LHCN-M2 (cell line): ENCODE measurements around the gene NFAT5. TPM values are rescaled to one million over a fixed set of nuclear protein-coding genes. Genes with fewer than 3 reads are reported as not detected.
A peak's percentile ranks its signal among the peaks of the same experiment; 100 is the strongest.
"Not testable (repeated sequence)": the region's sequence is repeated elsewhere in the genome, so short reads cannot be mapped to it uniquely, and the experiment has no call there.

Source experiments
- DNase-seq: peaks from one replicate; pipeline ENCODE4 v3.0.0-alpha.2; 2012; ENCODE audit warnings: low read depth
- total RNA-seq: library from RNA; depleted of rRNA; stranded (reverse); fragments of >200 nt; gene quantifications from 2 replicates; pipeline ENCODE4 v1.2.3, GENCODE V29; 2014

NFAT5 gene
- total RNA-seq, 1 experiment from 2014 or later: 12.6 TPM

DNA sequence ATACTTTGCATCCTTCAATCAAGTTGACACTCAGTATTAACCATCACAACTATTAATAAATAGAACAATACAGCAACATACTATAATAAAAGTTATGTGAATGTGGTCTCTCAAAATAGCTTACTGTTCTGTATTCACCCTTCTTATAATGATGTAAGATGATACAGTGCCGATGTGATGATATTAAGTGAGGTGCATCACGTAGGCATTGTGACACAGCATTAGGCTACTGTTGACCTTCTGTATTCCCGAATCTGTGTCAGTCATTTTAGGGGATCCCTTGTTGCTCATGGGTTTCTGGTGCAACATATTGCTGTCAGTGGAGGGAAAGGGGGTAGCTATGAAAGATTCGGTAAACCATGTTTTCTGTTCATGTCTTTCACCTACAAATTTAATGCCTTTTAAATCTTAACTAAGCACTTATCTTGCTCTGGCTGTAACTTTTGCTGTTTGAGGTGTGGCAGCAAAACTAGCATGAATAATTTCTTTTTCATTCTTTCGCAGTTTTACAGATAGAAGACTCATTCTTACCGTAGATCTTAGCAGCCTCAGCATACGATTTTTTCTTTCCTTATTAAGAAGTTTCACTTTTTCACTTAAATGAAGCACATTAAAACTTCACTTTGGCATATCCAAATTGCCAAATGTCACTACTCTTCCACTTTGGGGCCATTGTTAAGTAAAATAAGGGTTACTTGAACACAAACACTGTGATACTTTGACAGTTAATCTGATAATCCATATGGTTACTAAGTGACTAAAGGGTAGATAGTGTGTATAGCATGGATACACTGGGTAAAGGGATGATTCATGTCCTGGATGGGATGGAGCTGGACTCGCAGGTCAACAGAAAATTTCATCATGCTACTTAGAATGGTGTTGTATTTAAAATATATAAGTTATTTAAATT, 29.6 kb downstream of the NFAT5 start:
- peak; percentile 48 for DNase-seq

DNA sequence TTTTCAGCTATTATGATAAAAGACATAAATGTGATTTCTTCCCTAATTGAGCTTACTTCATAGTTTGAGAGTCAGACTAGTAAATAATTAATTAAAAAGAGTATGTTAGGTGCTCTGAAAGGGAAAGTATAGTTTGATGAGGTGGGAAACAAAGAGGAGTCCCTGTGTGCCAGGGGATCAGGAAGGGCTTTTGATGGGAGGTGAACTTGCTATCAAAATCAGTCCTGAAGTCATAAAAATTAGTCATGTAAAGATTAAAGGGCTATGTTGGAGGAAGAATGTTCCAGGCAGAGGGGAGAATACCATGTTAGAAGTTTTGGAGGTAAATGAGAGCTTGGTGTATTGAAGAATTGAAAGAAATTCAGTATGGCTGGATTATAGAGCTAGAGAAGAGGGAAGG, 31.0 kb downstream of the NFAT5 start:
- no peak for DNase-seq

DNA sequence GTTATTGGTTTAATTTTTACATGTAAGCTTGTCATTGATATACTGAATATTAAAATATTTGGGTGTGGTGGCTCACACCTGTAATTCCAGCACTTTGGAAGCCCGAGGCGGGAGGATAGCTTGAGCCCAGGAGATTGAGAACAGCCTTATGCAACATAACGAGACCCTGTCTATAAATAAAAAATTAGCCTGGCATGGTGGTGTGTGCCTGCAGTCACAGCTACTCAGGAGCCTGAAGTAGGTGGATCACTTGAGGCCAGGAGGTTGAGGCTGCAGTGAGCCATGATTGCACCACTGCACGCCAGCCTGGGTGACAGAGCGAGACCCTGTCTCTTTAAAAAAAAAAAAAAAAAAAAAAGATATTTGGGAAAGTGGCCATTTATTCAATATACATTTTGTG, 32.3 kb downstream of the NFAT5 start:
- DNase-seq: no peak

DNA sequence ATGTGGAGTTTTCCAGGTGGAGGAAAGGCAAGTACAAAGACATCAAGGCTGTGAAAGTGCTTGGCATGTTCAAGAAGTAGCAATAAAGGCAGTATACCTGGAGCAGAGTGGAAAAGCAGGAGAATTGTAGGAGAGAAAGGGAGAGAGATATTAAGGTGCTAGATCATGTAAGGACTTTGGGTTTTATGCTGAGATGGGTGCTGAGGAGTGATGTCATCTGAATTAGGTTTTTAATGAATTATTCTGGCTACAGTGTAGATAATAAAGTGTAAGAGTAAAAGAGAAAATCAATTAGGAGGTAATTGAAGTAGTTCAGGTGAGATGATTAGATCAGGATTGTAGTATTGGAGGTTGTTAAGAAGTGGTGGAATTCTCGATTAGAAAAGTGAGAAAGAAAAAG, 34.0 kb downstream of the NFAT5 start:
- DNase-seq: no peak

DNA sequence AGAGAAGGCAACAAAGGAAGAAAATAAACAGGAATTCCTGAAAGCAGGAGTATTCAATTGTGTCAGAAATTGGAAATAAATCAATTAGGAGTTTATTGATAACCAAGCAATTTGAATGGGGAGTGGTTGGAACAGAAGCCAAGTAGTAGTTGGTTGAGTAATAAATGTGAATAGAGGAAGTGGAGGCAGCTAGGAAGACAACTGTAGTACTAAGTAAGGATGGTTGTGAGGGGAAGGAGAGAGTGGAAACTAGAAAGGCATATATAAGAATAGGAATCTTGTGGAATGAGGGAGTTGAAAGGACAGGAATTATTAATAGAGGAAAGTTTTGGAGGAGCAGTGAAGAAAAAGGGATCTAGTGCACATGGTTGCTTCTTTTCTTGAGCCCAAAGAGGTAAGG, 34.4 kb downstream of the NFAT5 start:
- DNase-seq: no peak

DNA sequence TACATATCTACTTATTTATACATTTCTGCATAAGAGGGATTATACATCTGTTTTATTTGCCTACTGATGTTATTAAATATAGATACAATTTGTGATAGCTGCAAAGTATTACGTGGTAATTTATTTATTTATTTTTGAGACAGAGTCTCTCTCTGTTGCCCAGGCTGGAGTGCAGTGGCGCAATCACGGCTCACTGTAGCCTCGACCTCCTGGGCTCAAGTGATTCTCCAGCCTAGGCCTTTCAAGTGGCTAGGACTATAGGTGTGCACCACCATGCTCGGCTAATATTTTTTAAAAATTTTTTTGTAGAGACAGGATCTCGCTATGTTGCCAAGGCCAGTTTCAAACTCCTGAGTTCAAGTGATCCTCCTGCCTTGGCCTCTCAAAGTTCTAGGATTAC, 35.5 kb downstream of the NFAT5 start:
- DNase-seq: no peak

DNA sequence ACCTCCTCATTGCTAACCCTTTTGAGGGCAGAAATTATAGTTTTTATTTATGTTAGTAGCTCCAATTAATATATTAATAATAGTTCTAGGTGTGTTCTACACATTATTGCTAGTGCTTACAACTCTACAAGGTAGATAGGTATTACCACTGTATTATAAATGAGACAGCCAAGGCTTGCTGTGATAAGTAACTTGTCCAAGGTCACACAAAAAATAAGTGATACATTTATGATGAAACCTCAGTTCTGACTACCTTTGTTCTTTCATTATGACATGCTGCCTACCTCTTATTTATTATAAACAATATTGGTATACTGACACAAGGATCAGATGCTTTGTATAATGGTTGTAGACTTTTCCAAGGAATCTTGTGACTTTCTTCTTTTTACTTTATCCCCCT, 41.2 kb downstream of the NFAT5 start:
- DNase-seq: no peak

DNA sequence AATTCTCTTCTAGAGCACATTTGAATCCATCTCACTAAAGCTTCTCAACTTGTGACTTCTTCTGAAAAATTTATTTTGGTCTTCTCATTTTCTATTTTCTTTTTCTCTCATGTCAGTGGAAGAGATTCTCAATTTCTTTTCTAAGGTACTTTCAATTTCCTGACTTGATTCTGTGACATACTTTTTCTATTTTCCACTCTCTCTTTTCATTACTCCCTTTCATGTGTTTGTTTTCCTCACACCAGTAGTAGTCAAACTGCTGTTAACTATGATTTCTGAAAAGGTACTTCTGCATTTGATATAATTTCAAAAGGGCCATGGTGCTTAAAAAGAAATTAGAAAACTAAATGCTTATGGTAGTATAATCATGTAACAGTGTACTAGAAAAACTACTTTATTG, 41.9 kb downstream of the NFAT5 start:
- DNase-seq: no peak

DNA sequence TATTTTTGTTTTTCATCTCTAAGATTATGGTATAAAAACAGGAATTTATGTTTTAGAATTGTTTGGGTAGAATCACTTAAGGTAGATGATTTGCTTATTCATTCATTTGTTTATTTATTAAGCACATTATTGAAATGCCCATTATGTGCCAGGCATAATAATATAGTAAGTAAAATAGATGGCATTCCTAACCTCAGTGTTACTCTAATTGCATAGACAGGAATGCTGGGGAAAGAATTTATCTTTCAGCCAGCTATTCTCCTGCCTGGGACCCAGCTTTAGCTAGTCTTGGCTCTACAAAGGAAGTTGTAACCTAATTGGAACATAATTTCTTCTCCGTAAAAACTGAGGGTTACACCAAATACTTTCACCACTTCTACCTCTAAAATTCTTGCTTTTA, 44.6 kb downstream of the NFAT5 start:
- DNase-seq: no peak

DNA sequence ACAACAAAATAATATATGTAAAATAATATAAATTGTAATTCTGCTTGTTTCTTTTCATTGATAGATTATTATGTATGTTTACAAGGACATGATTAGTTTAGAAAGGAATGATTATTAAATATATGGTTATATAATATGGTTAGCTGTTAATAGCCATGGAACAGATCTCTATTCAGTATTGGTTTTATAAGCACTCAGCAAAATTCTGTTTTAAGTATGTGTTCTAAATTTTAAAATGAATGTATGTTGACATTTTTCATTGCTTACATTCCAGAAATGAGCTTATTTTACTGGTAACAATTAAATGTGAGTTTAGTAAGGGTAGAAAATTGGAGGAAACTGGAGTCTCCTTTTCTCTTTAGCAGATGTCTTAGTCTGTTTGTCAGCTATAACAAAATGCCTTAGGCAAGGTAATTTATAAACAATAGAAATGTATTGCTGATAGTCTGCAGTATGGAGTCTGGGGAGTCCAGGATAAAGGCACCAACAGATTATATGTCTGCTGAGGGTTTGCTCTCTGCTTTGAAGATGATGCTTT, 45.4 kb downstream of the NFAT5 start:
- DNase-seq: no peak

DNA sequence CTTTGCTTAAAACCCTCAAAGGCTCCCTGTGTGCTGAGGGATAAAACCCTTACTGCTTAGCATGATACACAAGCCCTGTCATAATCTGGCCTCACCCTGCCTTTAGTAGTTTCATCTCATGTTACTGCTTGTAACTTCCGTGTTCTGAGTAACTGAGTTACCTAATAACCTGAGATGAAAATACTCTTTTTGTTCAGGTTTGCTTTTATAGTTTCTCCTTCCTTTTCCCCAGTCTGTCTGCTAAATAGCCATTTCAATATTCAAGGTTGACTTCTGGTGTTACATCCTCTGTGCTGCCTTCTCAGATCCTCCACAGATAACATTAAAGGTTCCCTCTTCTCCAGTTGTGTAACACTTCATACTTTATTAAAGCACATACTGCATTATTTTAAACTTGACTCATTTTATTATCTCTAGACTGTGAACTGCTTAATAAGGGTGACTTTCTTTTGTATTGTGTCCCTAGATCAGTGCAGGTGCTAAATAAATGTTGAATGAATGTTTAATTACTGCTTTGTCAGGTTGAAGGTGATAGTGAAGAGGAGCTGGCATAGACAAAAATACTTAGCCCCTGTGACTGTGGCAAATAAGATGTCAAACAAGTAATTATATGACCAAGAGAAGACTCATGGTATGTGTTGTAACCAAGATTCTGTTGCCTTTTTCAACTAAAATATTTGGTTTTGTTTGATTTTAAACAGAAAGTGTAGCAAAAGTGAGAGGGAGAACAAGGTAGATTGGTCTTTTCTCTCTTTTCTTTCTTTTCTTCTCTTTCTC, 47.8 kb downstream of the NFAT5 start:
- DNase-seq: peak; percentile 41

DNA sequence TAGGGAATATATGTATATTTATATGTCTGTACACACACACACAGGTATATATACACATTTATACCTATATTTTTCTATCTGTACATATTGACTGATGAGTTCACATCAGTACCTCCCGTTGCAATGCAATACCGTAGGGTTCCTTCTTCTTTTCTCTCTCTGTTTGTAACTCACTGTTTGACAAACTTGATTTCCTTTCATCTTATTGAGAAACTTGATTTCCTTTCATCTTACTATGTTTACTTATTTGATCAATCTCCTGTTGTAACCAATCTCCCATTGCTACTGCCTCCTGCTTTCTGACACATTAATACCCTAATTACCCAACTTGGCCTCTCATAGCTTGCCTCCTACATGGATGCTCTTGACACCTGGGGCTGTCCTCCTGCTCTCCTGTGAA, 49.8 kb downstream of the NFAT5 start:
- no peak for DNase-seq

DNA sequence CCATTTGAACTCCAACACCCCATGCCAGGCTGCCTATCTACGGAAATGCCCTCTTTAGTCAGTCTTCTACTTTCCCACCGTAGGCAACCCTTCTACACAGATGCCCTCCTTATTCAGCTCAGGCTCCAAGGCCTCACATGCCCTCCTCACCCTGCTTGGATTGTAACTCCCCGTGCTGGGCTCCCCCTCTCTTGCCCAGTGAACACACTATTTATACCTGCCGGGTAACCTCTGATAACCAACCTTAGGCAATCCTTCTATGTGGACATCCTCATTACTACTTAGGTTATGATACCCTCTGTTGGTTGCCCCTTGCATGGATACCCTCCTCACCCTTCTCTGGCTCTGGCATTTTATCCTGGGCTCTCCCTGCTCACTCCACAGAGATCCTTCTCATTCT, 50.3 kb downstream of the NFAT5 start:
- DNase-seq: no peak

DNA sequence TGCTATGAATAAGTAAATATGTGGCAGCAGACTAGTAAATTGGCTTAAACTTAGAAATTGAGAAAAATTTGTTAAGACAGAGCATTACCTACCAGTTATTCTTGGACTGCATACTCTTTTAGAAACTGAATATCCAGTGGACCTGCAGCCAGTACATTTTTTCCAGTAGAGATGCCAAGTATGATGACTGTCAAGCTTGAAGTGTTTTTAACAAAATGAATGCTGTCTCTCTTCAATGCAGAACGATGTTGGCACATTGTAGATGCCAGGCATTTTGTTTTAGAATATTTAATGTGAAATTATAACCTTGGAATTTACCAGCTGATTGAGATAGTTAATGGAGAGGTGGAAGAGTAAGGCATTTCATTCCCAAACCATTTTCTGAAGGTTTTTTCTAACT, 52.5 kb downstream of the NFAT5 start:
- DNase-seq: peak; percentile 29

DNA sequence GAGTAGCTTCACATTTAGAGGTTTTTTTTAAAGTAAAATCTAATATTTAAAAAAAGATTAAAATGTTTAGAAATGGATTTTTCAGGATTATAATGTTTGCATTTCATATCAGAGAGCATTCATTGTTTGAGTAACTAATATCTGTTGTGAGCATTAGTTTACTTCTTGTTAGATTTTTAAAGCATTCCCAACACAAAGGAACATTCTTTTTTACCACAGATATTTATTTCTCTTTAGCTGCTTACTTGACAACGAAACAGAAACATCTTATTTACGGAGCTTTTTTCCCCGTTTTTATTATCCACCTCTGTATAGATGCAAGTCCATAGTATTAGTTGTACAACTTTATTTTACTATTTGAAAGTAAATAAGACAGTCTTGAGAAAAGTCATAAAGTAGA, 53.0 kb downstream of the NFAT5 start:
- no peak for DNase-seq

DNA sequence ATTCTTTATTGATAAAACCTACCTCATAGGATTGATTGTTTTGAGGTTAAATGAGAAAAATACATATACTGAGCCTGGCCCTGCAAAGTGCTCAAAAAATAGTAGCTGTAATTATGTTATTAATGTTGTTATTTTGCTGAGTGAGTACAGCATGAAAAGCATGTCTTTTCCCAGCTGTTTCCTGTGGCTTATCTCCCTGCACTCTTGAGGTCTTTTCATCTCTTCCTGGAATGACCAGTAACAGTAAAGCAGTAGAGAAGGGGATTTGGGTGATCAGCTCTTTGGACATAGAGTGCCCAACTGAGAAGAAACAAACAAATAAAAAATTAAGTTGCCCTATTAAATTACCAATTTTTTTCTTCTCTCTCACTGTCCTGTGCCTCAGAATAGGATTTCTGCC, 53.7 kb downstream of the NFAT5 start:
- peak; percentile 77 for DNase-seq

DNA sequence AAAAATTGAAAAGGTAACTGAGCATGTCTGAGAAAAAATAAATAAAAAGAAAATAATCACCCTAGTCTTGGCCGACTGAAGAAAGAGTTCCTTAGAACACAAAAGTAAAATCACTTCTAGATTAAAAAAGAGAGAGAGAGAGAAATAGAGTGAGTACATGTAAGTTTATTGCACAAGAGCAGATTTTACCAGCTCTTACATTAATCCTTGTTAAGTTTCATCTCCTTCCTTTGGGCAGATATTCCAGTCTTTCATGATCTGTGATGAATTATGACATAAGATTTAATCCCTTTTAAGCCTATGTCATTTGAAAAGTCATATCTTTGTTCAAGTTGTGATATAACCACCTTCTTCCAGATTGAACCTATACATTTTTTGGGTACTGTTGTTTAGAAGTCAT, 54.8 kb downstream of the NFAT5 start:
- no peak for DNase-seq

DNA sequence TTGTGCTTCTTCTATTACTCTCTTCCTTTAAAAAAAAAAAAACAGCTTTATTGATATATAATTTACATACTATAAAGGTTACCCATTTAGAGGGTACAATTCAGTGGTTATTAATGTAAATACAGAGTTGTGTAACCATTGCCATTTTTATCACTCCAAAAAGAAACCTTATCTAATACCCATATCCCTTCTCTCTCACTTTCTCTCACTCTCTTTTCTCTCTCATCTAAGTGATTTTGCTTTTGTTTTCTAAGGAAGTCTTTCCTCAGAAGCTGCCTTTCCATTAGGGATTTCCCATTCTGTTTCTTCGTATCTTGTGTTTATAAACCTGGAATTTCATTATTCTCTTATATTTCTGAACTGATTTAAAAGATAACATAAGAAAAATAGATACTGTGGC, 55.5 kb downstream of the NFAT5 start:
- DNase-seq: no peak

DNA sequence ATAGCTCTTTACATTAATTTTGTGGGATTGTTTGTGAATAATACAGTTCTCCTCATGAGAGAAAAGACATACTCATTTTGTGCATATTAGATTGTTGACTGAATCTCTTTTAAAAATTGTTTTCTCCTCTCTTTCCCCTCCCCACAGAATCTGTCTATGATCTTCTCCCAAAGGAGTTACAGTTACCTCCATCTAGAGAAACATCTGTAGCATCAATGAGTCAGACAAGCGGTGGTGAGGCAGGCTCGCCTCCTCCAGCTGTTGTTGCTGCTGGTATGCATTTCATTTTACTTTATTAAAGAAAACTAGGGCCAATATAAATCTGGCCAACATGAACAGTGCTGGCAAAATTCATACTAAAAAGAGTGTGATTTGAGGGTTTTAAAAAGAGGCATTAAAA, 60.5 kb downstream of the NFAT5 start:
- peak; percentile 73 for DNase-seq

DNA sequence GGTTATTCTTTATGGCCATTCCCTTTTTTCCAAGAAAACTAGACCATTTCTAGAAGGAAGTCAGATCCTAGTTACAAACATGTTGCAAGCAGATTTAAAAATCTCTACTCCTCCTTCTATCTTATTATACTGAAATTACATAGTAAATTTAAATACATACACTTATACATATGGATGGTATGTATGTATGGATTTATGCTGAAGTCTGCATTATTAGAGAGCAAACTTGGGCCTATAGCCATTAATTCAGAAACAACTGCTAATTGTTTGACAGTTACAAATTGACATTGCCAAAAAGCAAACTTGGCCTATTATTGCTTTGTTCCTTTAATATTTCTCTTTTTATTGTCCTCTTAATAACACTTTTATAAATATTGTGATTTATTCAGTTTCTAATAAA, 67.1 kb downstream of the NFAT5 start:
- no peak for DNase-seq

DNA sequence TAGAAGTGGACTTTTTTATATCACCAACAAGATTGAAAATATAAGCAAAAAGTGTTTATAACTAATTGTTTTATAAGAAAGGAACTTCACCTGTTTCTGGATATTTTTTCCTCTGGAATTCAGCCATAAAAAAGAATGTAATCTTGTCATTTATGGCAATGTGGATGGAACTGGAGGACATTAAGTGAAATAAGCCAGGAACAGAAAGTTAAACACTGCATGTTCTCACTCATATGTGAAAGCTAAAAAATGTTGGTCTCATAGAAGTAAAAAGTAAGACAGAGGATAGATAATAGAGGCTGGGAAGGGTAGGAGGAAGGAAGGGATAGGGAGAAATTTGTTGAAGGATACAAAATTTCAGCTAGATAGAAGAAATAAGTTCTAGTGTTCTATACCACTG, 67.6 kb downstream of the NFAT5 start:
- DNase-seq: no peak

DNA sequence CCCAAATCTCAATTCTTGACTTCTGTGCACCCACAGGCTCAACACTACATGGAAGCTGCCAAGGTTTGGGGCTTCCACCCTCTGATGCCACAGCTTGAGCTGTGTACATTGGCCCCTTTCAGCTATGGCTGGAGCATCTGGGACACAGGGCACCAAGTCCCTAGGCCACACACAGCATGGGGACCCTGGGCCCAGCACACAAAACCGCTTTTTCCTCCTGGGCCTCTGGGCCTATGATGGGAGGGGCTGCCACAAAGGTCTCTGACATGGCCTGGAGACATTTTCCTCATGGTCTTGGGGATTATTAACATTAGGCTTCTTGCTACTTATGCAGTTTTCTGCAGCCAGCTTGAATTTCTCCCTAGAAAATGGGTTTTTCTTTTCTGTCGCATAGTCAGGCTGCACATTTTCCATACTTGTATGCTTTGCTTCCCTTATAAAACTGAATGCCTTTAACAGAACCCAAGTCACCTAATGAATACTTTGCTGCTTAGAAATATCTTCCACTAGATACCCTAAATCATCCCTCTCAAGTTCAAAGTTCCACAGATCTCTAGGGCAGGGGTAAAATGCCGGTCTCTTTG, 70.9 kb downstream of the NFAT5 start:
- not testable (repeated sequence) for DNase-seq
